NT2/D1 (cell line): ENCODE data around the gene PLA2G6.

ENCODE experiments used
- YY1 ChIP-seq: IDR thresholded peaks from 2 replicates; pipeline ENCODE4 v1.6.1; 2011; ENCODE audit not compliant: insufficient read length, insufficient read depth
- ZNF274 ChIP-seq: IDR thresholded peaks from 2 replicates; pipeline ENCODE4 v1.6.1; 2011; ENCODE audit warnings: mild to moderate bottlenecking, low read depth, low read length

DNA sequence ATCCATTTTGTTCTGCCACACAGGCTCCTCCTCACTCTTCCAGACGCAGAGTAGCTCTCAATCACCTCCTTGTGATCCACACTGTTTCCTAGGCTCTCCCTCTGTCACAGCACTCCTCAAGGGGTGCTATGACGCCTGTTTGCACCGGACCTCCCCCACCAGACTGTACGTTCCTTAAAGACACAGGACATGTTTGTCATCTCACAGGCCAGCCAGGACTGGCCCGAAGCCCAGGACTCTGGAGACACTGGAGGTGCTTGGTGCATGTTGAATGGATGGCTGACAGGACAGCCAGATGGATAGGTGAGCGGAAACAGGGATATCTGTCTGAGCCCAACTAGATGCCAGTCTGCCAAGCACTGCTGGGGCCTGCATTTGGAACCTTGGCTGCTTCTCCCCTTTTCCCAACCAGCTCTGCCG lies 13.6 kb downstream of the PLA2G6 start:
- TF ChIP-seq YY1, result no peak
- TF ChIP-seq ZNF274, result no peak
